Hematopoietic multipotent progenitor cell treated with erythropoietin and hydrocortisone succinate and interleukin-3 and kit ligand, for 8 days (in vitro differentiated cells): ENCODE results near the gene HAL.
"Not testable (repeated sequence)": the region's sequence is repeated elsewhere in the genome, so short reads cannot be mapped to it uniquely, and the experiment has no call there.

Experiments used
- DNase-seq: peaks from one replicate; pipeline ENCODE4 v3.0.0-alpha.2; 2015

HAL gene

GRCh38 chr12:95974358-95974757, 21.8 kb downstream of the HAL start:
- DNase-seq = no peak

DNA sequence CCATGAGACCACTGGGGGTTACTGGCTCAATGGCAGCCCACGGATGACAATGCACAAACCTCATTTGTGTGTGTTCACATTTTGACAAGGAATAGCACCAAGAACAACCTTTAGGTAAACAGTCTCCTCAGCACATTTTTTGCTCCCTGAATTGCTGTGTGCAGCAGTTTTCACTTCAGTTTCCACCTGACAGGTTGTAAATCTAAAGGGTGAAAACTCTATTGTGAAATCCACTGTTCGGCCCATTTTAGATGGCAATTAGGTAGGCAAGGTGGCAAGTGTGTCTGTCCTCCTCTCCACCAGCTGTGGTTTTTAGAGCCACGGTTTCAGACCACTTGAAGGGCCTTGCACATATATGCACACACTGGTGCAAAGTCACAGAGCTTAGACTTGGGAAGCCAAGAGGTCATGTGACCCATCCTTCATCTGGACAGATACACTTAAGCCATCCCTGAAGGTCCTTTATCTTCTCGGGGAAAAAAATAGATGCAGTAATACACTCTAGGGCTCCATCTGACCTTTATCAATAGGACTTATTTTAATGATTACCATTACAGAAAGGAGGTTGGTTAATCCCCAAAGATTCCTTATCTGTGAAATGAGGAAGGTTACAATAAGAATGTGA, 23.2 kb downstream of the HAL start:
- no peak for DNase-seq

- no peak for DNase-seq
Measured at GRCh38 chr12:95970905-95971304, 25.2 kb downstream of the HAL start.

DNA sequence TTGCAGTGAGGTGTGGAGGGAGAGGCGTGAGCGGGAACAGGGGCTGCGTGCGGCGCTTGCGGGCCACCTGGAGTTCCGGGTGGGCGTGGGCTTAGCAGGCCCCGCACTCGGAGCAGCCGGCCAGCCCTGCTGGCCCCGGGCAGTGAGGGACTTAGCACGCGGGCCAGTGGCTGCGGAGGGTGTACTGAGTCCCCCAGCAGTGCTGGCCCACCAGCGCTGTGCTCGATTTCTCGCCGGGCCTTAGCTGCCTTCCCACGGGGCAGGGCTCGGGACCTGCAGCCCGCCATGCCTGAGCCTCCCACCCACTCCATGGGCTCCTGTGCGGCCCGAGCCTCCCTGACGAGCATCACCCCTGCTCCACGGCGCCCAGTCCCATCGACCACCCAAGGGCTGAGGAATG, 27.0 kb downstream of the HAL start:
- not testable (repeated sequence) for DNase-seq

DNA sequence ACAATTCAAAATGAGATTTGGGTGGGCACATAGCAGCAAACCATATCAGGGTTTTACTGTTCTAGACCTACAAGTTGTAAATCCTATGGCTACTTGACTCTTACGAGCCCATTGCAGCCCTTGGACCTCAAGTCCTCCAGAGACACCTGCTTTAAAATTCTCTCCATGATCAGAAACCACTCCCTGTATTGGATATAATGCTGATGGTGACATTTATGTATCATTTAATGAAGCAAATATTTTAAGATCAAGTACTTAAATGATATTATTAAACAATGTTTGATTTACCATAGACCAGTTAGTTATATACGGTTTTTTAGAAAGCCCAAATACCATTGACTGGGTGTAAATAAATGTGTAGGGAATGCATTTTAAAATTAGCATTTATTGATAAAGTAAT, 28.8 kb downstream of the HAL start:
- DNase-seq = no peak

DNA sequence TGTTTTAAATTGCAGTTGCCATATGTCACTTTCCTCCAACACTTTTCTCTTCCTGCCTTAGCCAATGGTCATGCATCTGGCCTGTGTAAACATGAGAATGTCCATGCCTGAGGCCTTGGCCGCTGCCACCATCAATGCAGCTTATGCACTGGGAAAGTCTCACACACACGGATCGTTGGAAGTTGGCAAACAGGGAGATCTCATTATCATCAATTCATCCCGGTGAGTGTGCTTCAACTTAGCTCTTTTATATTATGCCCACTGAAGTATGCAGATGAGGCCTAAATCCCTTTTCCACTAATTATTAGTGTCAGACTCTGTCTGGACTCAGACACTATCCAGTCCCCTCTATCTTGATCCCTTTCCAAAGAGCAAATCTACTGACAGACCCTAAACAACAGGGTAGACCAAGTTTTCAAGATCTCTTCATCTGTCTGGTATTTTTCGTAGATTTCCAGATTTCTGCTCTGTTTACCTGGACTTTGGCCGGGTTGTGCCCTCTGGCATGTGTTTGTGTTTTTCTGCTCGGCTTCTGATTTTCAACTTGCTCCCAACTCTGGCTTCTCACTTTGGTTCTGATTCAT, 29.8 kb downstream of the HAL start:
- no peak for DNase-seq

GRCh38 chr12:95963096-95963495, 33.0 kb downstream of the HAL start:
- DNase-seq = peak; percentile 35

DNA sequence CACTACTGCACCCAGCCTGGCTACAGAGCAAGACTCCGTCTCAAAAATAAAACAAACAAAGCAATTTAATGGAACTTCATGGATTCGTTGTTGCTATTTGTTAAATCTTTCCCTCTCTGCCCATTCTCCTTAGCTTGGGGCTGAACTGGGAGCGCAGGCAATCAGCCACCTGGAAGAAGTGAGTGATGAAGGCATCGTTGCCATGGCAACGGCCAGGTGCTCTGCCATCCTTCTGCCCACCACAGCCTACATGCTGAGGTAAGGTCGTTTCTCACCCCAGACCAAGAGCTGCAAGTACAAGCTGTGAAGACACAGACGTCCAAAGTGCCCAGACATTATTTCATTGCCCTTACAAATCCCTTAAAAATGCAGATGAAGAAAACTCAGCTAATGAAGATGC, 33.9 kb downstream of the HAL start:
- DNase-seq = no peak

DNA sequence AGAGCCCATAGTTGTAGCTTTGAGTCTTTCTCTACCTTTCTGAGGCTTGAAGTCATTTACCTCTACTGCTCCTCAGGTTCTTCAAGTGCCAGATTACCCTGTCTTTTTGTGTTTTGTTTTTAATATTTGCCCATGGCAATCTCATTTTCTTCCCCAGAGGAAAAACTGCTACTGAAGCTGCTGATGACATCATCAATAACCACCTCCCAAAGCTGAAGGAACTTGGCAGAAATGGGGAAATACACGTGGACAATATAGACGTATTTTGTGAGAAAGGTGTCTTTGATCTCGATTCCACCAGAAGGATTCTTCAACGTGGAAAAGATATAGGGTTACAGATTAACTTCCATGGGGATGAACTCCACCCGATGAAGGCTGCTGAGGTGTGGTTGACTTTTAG, 35.9 kb downstream of the HAL start:
- DNase-seq = no peak

GRCh38 chr12:95959107-95959506, 37.0 kb downstream of the HAL start:
- DNase-seq = peak; percentile 28

DNA sequence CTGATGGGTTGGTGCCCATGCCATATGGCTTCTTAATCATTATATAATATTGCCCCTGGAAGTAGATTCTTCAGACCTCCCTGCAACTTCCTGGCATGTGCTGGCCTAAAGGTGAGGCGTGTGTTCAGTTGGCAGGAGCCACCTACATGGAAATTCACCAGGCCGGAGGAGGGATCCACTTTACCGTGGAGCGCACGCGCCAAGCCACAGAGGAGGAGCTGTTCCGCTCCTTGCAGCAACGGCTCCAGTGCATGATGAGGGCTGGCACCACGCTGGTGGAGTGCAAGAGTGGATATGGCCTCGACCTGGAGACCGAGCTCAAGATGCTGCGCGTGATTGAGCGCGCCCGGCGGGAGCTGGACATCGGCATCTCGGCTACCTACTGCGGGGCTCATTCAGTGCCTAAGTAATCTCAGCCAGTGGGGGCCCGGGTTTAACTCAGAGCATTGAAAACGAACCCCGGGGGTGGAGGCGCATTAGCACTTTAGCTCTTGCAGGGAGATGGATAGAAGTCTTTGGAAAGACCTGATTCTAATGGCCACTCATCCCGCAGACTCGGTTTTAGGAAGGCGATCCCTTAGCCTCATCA, 39.5 kb downstream of the HAL start:
- DNase-seq = no peak

GRCh38 chr12:95955549-95956159, 40.5 kb downstream of the HAL start:
- no peak for DNase-seq

- no peak for DNase-seq
Measured at GRCh38 chr12:95953000-95953399, 43.1 kb downstream of the HAL start.

DNA sequence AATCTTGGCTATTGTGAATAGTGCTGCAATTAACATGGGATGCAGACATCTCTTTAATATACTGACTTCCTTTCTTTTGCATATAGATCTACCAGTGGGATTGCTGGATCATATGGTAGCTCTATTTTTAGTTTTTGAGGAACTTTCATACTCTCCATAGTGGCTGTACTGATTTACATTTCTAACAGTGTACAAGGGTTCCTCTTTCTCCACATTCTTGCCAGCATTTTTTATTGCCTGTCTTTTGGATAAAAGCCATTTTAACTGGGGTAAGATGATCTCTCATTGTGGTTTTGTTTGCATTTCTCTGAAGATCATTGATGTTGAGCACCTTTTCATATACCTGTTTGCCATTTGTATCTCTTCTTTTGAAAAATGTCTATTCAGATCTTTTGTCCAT, 44.6 kb downstream of the HAL start:
- no peak for DNase-seq

GRCh38 chr12:95949477-95950206, 46.5 kb downstream of the HAL start:
- no peak for DNase-seq

- no peak for DNase-seq
Measured at GRCh38 chr12:95944108-95944704, 51.9 kb downstream of the HAL start.

- DNase-seq = peak; percentile 45
Measured at GRCh38 chr12:95943330-95943842, 52.8 kb downstream of the HAL start, which contains the start of gene AMDHD1. Gene AMDHD1, plus strand, starts transcription at chr12:95943331. Its CDS starts 68 bp downstream, at chr12:95943399.

DNA sequence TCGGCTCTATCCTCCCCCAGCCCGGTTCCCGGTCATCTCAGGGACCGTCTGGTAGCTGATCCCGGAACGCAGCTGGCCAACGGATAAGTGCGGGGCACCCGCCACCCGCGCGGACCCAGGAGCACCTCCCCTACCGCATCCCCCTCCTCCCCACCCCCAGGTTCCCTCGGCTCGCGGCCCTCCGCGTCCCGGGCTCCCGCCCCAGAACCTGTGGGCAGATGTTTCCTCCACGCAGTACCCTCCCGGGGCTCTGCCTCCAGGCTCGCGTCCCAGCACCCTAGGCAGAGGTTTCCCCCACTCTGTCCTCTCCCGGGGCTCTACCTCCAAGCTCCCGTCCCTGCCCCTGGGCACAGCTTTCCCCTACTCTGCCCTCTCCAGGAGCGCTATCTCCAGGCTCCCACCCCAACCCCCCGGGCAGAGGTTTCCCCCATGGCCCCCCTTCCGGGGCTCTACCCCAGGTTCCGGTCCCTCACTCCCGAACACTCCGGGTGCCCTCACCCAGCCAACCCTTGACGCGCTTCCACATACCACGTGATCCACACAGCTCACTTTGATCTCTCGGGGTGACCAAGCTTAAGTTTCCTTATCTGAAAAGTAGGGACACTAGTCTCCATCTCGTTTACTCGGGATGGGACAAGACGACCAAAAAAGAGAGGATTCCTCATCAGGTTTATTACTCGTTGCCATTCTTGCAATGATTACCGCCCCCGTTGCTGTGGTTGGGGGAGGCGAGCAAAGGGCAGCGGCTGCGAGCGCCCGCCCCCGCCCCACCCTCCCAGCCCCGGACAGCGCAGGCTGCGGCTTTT, 53.4 kb downstream of the HAL start, which contains the start of gene CCDC38:
CCDC38 (minus strand) TSS at position 91 of the 806 bp plus-strand sequence. CDS start 6,105 bp downstream, outside the sequence.
- peak; percentile 90 for DNase-seq

GRCh38 chr12:95942101-95942523, 54.0 kb downstream of the HAL start:
- DNase-seq = peak; percentile 24

GRCh38 chr12:95940514-95940913, 55.6 kb downstream of the HAL start:
- no peak for DNase-seq
